Activated B cell treated with CpG ODN at 0.5 μM for 24 hours (primary cell): ENCODE results near the gene OR7D2. TPM values are rescaled to one million over a fixed set of nuclear protein-coding genes. Genes with fewer than 3 reads are reported as not detected.

ENCODE experiments used
- ATAC-seq: fragments of 200-7000 bp; cut with Tn5 transposase; one replicate; pipeline ENCODE4 v1.10.0; 2021; ENCODE audit warnings: low read depth, mild to moderate bottlenecking, moderate library complexity
- CTCF ChIA-PET: fragments of 350-600 bp; sonication (Branson Sonifier 250); formaldehyde crosslinking; loops from one replicate; lab custom pipeline; 2021; ENCODE audit warnings: antibody characterized with exemption; lab: Charles Lee
- POLR2A ChIA-PET: fragments of 350-600 bp; sonication (Branson Sonifier 250); formaldehyde crosslinking; loops from one replicate; lab custom pipeline; 2021; ENCODE audit warnings: antibody characterized with exemption; lab: Charles Lee
- DNase-seq: peaks from one replicate; pipeline ENCODE4 v3.0.0; 2022
- H3K27ac Mint-ChIP-seq: one replicate; pipeline ENCODE4 v1.8.0; 2020; ENCODE audit warnings: mixed read lengths
- H3K27me3 Mint-ChIP-seq: one replicate; pipeline ENCODE4 v1.8.0; 2021; ENCODE audit warnings: mixed read lengths
- H3K36me3 Mint-ChIP-seq: one replicate; pipeline ENCODE4 v1.8.0; 2021; ENCODE audit warnings: low read depth, mixed read lengths
- H3K4me1 Mint-ChIP-seq: one replicate; pipeline ENCODE4 v1.8.0; 2021; ENCODE audit warnings: mixed read lengths
- H3K4me3 Mint-ChIP-seq: one replicate; pipeline ENCODE4 v1.8.0; 2020; ENCODE audit warnings: mild to moderate bottlenecking, mixed read lengths
- H3K9me3 Mint-ChIP-seq: one replicate; pipeline ENCODE4 v1.8.0; 2020; ENCODE audit warnings: mixed read lengths
- intact Hi-C: fragments of 100-400 bp; cut with micrococcal nuclease; formaldehyde crosslinking; loops from one replicate; pipeline ENCODE4 v1.15.1; 2024
- total RNA-seq: library from RNA; stranded (reverse); gene quantifications from 2 replicates; pipeline ENCODE4 v1.2.3, GENCODE V29; 2022
- TF ChIP-seq, protein P1 (sequence below): fragments of 200-600 bp; IDR thresholded peaks from one replicate; pipeline ENCODE4 v1.8.0; 2022; ENCODE audit warnings: antibody characterized with exemption, mild to moderate bottlenecking

OR7D2 gene
- total RNA-seq, 1 donor from 2014 or later: not detected

DNA sequence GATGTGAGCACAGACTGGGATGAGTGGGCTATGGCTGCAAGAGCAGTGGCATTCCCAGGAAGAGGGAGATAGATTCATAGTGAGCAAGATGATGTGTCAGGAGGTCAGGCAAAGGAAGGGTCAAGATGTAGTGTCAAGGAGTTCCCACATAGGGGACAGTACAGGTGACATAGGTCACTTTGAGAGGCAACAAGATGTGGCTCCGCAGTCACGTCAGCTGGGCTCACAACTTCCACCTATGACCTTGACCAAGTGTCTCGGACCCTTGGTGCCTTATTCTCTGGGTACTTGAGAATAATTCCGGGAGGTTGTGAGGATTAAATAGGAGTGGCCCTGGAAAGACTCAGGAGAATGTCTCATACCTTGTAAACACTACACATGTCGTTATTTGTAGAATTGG lies 28.1 kb upstream of the OR7D2 start:
- no peak for ATAC-seq
- ChIA-PET POLR2A (no interaction called here), CTCF (no interaction called here)
- no peak for DNase-seq
- peaks cover 63% of the 10 kb centered on the region for H3K4me1 Mint-ChIP-seq
- peaks cover 83% of the 10 kb centered on the region for H3K36me3 Mint-ChIP-seq
- no peak overlapping the region for H3K4me3 Mint-ChIP-seq
- no peak overlapping the region for H3K27ac Mint-ChIP-seq
- intact Hi-C loops: no loop called here
- TF ChIP-seq, protein P1, sequence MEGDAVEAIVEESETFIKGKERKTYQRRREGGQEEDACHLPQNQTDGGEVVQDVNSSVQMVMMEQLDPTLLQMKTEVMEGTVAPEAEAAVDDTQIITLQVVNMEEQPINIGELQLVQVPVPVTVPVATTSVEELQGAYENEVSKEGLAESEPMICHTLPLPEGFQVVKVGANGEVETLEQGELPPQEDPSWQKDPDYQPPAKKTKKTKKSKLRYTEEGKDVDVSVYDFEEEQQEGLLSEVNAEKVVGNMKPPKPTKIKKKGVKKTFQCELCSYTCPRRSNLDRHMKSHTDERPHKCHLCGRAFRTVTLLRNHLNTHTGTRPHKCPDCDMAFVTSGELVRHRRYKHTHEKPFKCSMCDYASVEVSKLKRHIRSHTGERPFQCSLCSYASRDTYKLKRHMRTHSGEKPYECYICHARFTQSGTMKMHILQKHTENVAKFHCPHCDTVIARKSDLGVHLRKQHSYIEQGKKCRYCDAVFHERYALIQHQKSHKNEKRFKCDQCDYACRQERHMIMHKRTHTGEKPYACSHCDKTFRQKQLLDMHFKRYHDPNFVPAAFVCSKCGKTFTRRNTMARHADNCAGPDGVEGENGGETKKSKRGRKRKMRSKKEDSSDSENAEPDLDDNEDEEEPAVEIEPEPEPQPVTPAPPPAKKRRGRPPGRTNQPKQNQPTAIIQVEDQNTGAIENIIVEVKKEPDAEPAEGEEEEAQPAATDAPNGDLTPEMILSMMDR: no peak
- no peaks in the 10 kb centered on the region for H3K27me3 Mint-ChIP-seq
- peaks cover 8% of the 10 kb centered on the region for H3K9me3 Mint-ChIP-seq

DNA sequence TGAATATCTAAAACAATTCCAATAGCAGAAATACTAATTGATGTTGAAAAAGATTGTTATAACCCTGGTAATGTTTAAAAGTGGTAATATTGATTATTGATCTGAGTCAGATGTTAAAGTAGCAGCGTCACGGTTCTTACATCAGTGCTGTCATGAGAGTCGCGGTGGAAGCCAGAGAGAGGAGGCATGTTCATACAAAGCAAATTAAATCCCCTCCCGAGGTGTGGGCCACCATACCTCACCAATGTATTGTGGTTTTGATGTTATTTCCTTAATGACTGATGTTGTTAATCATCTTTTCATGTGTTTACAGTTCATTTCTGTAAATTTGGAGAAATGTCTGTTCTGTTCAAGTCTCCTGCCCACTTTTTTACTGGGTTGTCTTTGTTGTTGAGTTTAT lies 27.4 kb upstream of the OR7D2 start:
- POLR2A ChIA-PET: no interaction called here
- peaks cover 86% of the 10 kb centered on the region for H3K36me3 Mint-ChIP-seq
- peaks cover 7% of the 10 kb centered on the region for H3K9me3 Mint-ChIP-seq
- H3K27me3 Mint-ChIP-seq: no peaks in the 10 kb centered on the region
- CTCF ChIA-PET: no interaction called here
- no peak overlapping the region for H3K27ac Mint-ChIP-seq
- no peak overlapping the region for H3K4me3 Mint-ChIP-seq
- H3K4me1 Mint-ChIP-seq: peaks cover 68% of the 10 kb centered on the region
- DNase-seq: no peak
- no peak for ATAC-seq
- intact Hi-C loops: no loop called here
- TF ChIP-seq, protein P1: no peak

DNA sequence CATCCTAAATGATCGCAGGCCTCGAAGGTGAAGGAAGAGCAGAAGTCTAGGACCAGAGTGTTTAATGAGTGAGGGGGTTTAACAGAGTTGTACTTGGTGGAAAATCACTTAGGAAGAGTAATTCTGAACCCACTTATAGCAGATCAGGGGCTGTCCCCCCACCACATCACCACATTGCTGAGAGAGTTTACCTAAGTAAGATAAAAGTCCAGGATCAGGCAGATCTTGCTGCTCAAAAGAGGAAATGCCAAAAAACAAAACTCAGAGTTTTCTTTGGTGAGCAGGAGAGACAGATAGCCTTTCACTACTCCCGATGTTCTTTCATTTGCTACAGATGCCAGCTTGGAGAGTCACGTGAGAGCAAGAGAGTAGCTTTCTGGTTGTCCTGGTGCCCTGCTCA lies 23.2 kb upstream of the OR7D2 start:
- ChIA-PET POLR2A (no interaction called here), CTCF (no interaction called here)
- Mint-ChIP-seq H3K9me3 (peaks cover 7% of the 10 kb centered on the region), H3K4me1 (peaks cover 62% of the 10 kb centered on the region), H3K4me3 (peak overlapping the region; percentile 1), H3K36me3 (peaks cover 91% of the 10 kb centered on the region), H3K27me3 (no peaks in the 10 kb centered on the region), H3K27ac (peak overlapping the region; percentile 86)
- ATAC-seq (no peak), DNase-seq (no peak)
- TF ChIP-seq, protein P1: no peak
- intact Hi-C loops: no loop called here

DNA sequence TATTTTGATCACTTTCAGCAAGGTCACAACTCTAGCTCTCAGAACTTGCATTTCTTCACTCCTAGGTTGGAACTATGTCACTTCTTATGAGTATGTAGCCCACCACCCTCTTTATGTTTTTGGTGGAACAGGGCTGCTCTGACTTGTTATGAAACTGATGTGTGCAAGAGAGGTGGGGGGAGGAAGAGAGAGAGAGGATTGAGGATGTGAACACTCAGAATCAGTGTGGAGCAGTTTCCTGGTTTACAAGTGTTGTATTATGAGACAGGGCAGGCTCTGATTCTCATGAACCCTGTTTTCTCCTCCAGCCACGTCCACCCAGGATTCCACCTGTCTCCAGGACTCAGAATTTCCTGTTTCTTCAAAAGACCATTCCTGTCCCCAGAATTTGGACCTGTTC lies 22.5 kb upstream of the OR7D2 start:
- Mint-ChIP-seq H3K4me1 (peaks cover 56% of the 10 kb centered on the region), H3K27me3 (no peaks in the 10 kb centered on the region), H3K9me3 (peaks cover 7% of the 10 kb centered on the region), H3K36me3 (peaks cover 93% of the 10 kb centered on the region), H3K4me3 (peak overlapping the region; percentile 41), H3K27ac (peak overlapping the region; percentile 86)
- ATAC-seq (peak; percentile 77), DNase-seq (no peak)
- POLR2A ChIA-PET: no interaction called here
- CTCF ChIA-PET: no interaction called here
- intact Hi-C loops: no loop called here
- TF ChIP-seq, protein P1: no peak

DNA sequence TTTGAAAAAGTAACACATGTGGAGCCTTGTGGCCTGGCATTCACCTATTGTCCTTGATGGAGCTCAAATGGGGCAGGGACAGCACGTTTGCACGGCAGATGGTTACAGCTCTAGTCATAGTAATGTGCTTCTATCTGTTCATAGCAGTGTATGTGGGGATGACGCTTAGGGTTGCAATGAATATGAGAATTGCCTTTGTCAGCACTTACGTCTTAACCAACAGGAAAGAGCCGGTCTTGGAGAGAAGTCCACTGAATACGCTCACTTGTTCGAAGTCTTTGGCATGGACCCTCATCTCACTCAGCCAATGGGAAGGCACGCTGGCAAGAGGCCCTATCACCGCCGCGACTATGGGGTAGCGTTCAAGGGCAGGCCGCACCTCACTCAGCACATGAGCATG lies 18.9 kb upstream of the OR7D2 start:
- no peak overlapping the region for H3K4me3 Mint-ChIP-seq
- ATAC-seq (no peak), DNase-seq (no peak)
- H3K36me3 Mint-ChIP-seq: peaks cover 94% of the 10 kb centered on the region
- CTCF ChIA-PET: no interaction called here
- POLR2A ChIA-PET: no interaction called here
- H3K27me3 Mint-ChIP-seq: no peaks in the 10 kb centered on the region
- TF ChIP-seq, protein P1: no peak
- H3K27ac Mint-ChIP-seq: no peak overlapping the region
- peaks cover 34% of the 10 kb centered on the region for H3K4me1 Mint-ChIP-seq
- no peaks in the 10 kb centered on the region for H3K9me3 Mint-ChIP-seq
- intact Hi-C loops: no loop called here
